ENCODE data around the gene PRXL2B. TPM values are rescaled to one million over a fixed set of nuclear protein-coding genes. Genes with fewer than 3 reads are reported as not detected.

The PRXL2B gene
- total and polyA plus RNA-seq, 2 experiments from 2014 or later, result 25.5 to 44.0 TPM

GRCh38 chr1:2594001-2594640 is 7.5 kb downstream of the PRXL2B start (continued):
- TF ChIP-seq POLR2AphosphoS5 (IDR thresholded peaks at IDR 0.05; ENCODE audit: low read depth) (no peak), ZNF331 (CRISPR knock-in tag; IDR thresholded peaks at IDR 0.05; ENCODE audit: low read depth) (no peak), ZNF462 (CRISPR knock-in tag; IDR thresholded peaks at IDR 0.05) (no peak), ZNF114 (CRISPR knock-in tag; IDR thresholded peaks at IDR 0.05) (no peak), EZH2 (IDR thresholded peaks at IDR 0.05; ENCODE audit: low read depth, unreplicated experiment) (no peak)

- Histone ChIP-seq H3K36me3 (ENCODE audit: insufficient read depth) (no peaks in the 10 kb centered on the region), H3F3A (replicated peaks; ENCODE audit: low read depth) (no peaks in the 10 kb centered on the region), H3K79me2 (replicated peaks; ENCODE audit: insufficient read depth) (no peaks in the 10 kb centered on the region), H4K20me1 (replicated peaks; ENCODE audit: insufficient read depth) (no peaks in the 10 kb centered on the region), H3K4me1 (ENCODE audit: insufficient read depth) (no peaks in the 10 kb centered on the region), H3K4me3 (no peak overlapping the region), H3K4me2 (no peak overlapping the region), H3K9me2 (ENCODE audit: insufficient read depth) (no peaks in the 10 kb centered on the region), H3K27ac (ENCODE audit: low read depth) (no peak overlapping the region), H2AFZ (no peak overlapping the region), H3K27me3 (ENCODE audit: insufficient read depth) (no peaks in the 10 kb centered on the region)
- Mint-ChIP-seq H3K27ac (no peak overlapping the region), H3K36me3 (ENCODE audit: low read depth) (peaks cover 11% of the 10 kb centered on the region; the same call in 2 of the 3 replicates), H3K4me3 (no peak overlapping the region), H3K9me3 (peaks cover 18% of the 10 kb centered on the region), H3K27me3 (ENCODE audit: insufficient read depth, low read depth, poor library complexity) (peaks cover 6% of the 10 kb centered on the region), H3K4me1 (no peaks in the 10 kb centered on the region)
- DNase-seq (ENCODE audit: low spot score) (no peak), ATAC-seq (no peak)
- TF ChIP-seq CREB1 (CRISPR knock-in tag; IDR thresholded peaks at IDR 0.05; ENCODE audit: low read depth) (no peak), STAT1 (IDR thresholded peaks at IDR 0.05; ENCODE audit: unreplicated experiment) (no peak), NANOG (IDR thresholded peaks at IDR 0.05; ENCODE audit: borderline replicate concordance) (no peak), ZNF114 (CRISPR knock-in tag; IDR thresholded peaks at IDR 0.05) (no peak), JUNB (IDR thresholded peaks at IDR 0.05; ENCODE audit: unreplicated experiment) (no peak), POLR2AphosphoS5 (IDR thresholded peaks at IDR 0.05; ENCODE audit: low read depth) (no peak), ETS1 (IDR thresholded peaks at IDR 0.05) (no peak), EZH2 (IDR thresholded peaks at IDR 0.05; ENCODE audit: low read depth, unreplicated experiment) (no peak), EZH2phosphoT487 (IDR thresholded peaks at IDR 0.05; ENCODE audit: unreplicated experiment) (no peak), ZNF331 (CRISPR knock-in tag; IDR thresholded peaks at IDR 0.05; ENCODE audit: low read depth) (no peak)
Measured at GRCh38 chr1:2594641-2595131, 8.1 kb downstream of the PRXL2B start.
